OCI-LY1 (cell line): Measurements from ENCODE around the gene TIMM29.
A peak's percentile ranks its signal among the peaks of the same experiment; 100 is the strongest.

ENCODE experiments used
- H2AFZ ChIP-seq: fragments of 200-600 bp; sonication (generic), shearing (Covaris generic); 2 replicates; pipeline ENCODE4 v1.6.0; 2014; ENCODE audit warnings: antibody characterized with exemption, mild to moderate bottlenecking, low read length
- H3F3A ChIP-seq: fragments of 200-600 bp; sonication (generic), shearing (Covaris generic); 2 replicates; pipeline ENCODE4 v1.6.0; 2014; ENCODE audit warnings: mild to moderate bottlenecking, antibody characterized with exemption, low read length, moderate library complexity; ENCODE audit not compliant: insufficient read depth
- H3K27ac ChIP-seq: fragments of 200-600 bp; sonication (generic); 2 replicates; pipeline ENCODE4 v1.5.1; 2014; ENCODE audit warnings: low read length, mixed run types, mild to moderate bottlenecking, low read depth; ENCODE audit not compliant: poor library complexity, severe bottlenecking
- H3K27me3 ChIP-seq: fragments of 200-600 bp; sonication (generic); 2 replicates; pipeline ENCODE4 v1.6.0; 2014; ENCODE audit warnings: antibody characterized with exemption, mild to moderate bottlenecking, low read length, moderate library complexity; ENCODE audit not compliant: insufficient read depth
- H3K36me3 ChIP-seq: fragments of 200-600 bp; sonication (generic); 2 replicates; pipeline ENCODE4 v1.6.1; 2014; ENCODE audit warnings: mild to moderate bottlenecking, antibody characterized with exemption, low read length, moderate library complexity, mixed read lengths; ENCODE audit not compliant: insufficient read depth
- H3K4me1 ChIP-seq: fragments of 200-600 bp; sonication (generic); 2 replicates; pipeline ENCODE4 v1.5.1; 2014; ENCODE audit warnings: mild to moderate bottlenecking, low read length, moderate library complexity; ENCODE audit not compliant: insufficient read depth, severe bottlenecking
- H3K4me2 ChIP-seq: fragments of 200-600 bp; sonication (generic), shearing (Covaris generic); 2 replicates; pipeline ENCODE4 v1.6.1; 2014; ENCODE audit warnings: low read length
- H3K4me3 ChIP-seq: fragments of 200-600 bp; sonication (generic); 2 replicates; pipeline ENCODE4 v1.5.1; 2014; ENCODE audit warnings: low read length, low read depth, mild to moderate bottlenecking, mixed read lengths; ENCODE audit not compliant: poor library complexity, severe bottlenecking
- H3K79me2 ChIP-seq: fragments of 200-600 bp; shearing (Covaris generic); 2 replicates; pipeline ENCODE4 v1.6.1; 2016; ENCODE audit warnings: mixed run types, low read length, mixed read lengths; ENCODE audit not compliant: insufficient read depth
- H3K9ac ChIP-seq: fragments of 200-600 bp; sonication (generic), shearing (Covaris generic); 2 replicates; pipeline ENCODE4 v1.6.1; 2014; ENCODE audit warnings: mild to moderate bottlenecking, low read length, mixed read lengths
- H3K9me2 ChIP-seq: fragments of 200-600 bp; sonication (generic), shearing (Covaris generic); 2 replicates; pipeline ENCODE4 v1.6.1; 2014; ENCODE audit warnings: low read depth, mild to moderate bottlenecking, low read length, mixed read lengths
- H3K9me3 ChIP-seq: fragments of 200-600 bp; shearing (Covaris generic); 2 replicates; pipeline ENCODE4 v1.6.1; 2014; ENCODE audit warnings: low read length, mixed read lengths
- H4K20me1 ChIP-seq: fragments of 200-600 bp; sonication (generic), shearing (Covaris generic); 2 replicates; pipeline ENCODE4 v1.6.0; 2016; ENCODE audit warnings: mild to moderate bottlenecking, low read length; ENCODE audit not compliant: insufficient read depth
- EZH2 ChIP-seq: fragments of 200-600 bp; sonication (generic), shearing (Covaris generic); IDR thresholded peaks from 2 replicates; pipeline ENCODE4 v1.8.0; 2017; ENCODE audit warnings: borderline replicate concordance, mixed run types, mild to moderate bottlenecking, antibody characterized with exemption, low read length, moderate library complexity, mixed read lengths
- TF ChIP-seq, protein P1 (sequence below): fragments of 200-600 bp; sonication (generic), shearing (Covaris generic); IDR thresholded peaks from 2 replicates; pipeline ENCODE4 v1.5.1; 2017; ENCODE audit warnings: mild to moderate bottlenecking, antibody characterized with exemption, low read length, moderate library complexity, mixed read lengths

Gene TIMM29

DNA sequence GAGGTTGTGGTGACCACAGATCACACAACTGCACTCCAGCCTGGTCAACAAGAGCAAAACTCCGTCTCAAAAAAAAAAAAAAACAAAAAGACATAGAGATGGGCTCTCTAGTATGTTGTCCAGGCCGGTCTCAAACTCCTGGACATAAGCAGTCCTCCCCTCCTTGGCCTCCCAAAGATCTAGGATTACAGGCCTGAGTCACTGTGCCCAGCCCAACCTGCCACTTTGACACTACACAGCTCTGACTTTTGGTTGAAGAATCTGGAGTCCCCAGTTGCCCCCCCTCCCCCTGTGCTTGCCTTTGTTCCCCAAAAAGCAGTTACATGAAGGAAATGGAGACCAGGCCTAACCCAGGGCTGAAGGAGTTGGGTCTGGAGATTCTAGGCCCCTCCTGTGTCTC lies 44.3 kb upstream of the TIMM29 start:
- H3K9ac ChIP-seq, result no peak overlapping the region
- peaks cover 40% of the 10 kb centered on the region for H3K4me1 ChIP-seq
- H3K9me2 ChIP-seq, result no peaks in the 10 kb centered on the region
- peaks cover 2% of the 10 kb centered on the region; the same call in 1 of the 2 replicates for H3K36me3 ChIP-seq
- H3K79me2 ChIP-seq, result peaks cover 45% of the 10 kb centered on the region
- H3K4me2 ChIP-seq, result no peak overlapping the region
- TF ChIP-seq, protein P1, sequence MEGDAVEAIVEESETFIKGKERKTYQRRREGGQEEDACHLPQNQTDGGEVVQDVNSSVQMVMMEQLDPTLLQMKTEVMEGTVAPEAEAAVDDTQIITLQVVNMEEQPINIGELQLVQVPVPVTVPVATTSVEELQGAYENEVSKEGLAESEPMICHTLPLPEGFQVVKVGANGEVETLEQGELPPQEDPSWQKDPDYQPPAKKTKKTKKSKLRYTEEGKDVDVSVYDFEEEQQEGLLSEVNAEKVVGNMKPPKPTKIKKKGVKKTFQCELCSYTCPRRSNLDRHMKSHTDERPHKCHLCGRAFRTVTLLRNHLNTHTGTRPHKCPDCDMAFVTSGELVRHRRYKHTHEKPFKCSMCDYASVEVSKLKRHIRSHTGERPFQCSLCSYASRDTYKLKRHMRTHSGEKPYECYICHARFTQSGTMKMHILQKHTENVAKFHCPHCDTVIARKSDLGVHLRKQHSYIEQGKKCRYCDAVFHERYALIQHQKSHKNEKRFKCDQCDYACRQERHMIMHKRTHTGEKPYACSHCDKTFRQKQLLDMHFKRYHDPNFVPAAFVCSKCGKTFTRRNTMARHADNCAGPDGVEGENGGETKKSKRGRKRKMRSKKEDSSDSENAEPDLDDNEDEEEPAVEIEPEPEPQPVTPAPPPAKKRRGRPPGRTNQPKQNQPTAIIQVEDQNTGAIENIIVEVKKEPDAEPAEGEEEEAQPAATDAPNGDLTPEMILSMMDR, result no peak
- TF ChIP-seq EZH2, result no peak
- H3F3A ChIP-seq, result no peaks in the 10 kb centered on the region
- H4K20me1 ChIP-seq, result no peaks in the 10 kb centered on the region
- H3K4me3 ChIP-seq, result no peak overlapping the region
- no peaks in the 10 kb centered on the region for H3K27me3 ChIP-seq
- H3K9me3 ChIP-seq, result no peaks in the 10 kb centered on the region
- no peak overlapping the region for H3K27ac ChIP-seq
- H2AFZ ChIP-seq, result no peak overlapping the region

- Histone ChIP-seq H3K4me1 (peaks cover 28% of the 10 kb centered on the region), H3K4me2 (no peak overlapping the region), H3K9me2 (no peaks in the 10 kb centered on the region), H3K4me3 (no peak overlapping the region), H4K20me1 (no peaks in the 10 kb centered on the region), H3K9ac (no peak overlapping the region), H3K36me3 (peaks cover 2% of the 10 kb centered on the region; the same call in 1 of the 2 replicates), H3K9me3 (no peaks in the 10 kb centered on the region), H3F3A (no peaks in the 10 kb centered on the region), H2AFZ (no peak overlapping the region), H3K27ac (no peak overlapping the region), H3K79me2 (peaks cover 33% of the 10 kb centered on the region), H3K27me3 (no peaks in the 10 kb centered on the region)
- TF ChIP-seq, protein P1, result no peak
- TF ChIP-seq EZH2, result no peak
Observed at GRCh38 chr19:10885201-10886169, 43.1 kb upstream of the TIMM29 start.

DNA sequence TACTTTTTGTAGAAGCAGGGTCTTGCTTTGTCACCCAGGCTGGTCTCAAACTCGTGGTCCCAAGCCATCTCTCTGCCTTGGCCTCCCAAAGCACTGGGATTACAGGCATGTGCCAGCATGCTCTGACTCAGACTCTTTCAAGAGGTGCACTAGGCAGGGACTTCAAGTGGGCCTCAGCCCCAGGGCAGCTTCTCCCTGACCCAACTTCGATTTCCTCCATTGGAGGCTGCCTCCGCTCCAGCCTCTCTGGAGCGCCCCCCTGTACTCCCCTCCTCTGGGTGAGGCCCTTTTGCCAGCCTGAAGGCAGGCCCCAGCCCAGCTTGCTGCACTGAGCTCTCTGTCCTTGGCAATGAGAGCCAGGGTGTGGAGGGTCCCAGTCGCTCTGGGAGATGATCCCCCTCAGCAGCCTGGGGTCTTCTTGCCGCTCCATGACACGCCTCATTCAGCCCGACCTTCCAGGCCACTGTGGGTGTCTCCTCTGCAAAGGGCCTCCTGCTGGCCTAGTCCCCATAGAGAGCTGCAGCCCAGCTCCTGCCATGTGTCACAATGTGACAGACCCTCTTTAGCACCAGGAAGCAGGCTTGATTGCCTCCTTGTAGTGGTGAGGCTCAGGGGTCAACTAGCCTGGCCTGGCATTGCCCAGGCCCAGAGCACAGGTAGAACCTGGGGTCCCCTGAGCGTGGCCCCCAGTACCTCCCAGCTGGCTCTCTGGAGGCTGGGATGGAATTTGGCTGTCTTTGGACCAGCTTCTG lies 40.8 kb upstream of the TIMM29 start:
- Histone ChIP-seq H4K20me1 (no peaks in the 10 kb centered on the region), H3K36me3 (no peaks in the 10 kb centered on the region), H3K9me2 (no peaks in the 10 kb centered on the region), H3K27me3 (no peaks in the 10 kb centered on the region), H3K4me3 (peak overlapping the region; percentile 0), H3K4me1 (peaks cover 28% of the 10 kb centered on the region), H3K9me3 (no peaks in the 10 kb centered on the region), H3F3A (no peaks in the 10 kb centered on the region), H3K27ac (peak overlapping the region; percentile 87), H3K4me2 (peak overlapping the region; percentile 38), H3K79me2 (peaks cover 22% of the 10 kb centered on the region), H3K9ac (peak overlapping the region; percentile 58), H2AFZ (no peak overlapping the region)
- TF ChIP-seq EZH2, result no peak
